Measurements from ENCODE around the gene PCDH9.
A peak's percentile ranks its signal among the peaks of the same experiment; 100 is the strongest.

Gene PCDH9

DNA sequence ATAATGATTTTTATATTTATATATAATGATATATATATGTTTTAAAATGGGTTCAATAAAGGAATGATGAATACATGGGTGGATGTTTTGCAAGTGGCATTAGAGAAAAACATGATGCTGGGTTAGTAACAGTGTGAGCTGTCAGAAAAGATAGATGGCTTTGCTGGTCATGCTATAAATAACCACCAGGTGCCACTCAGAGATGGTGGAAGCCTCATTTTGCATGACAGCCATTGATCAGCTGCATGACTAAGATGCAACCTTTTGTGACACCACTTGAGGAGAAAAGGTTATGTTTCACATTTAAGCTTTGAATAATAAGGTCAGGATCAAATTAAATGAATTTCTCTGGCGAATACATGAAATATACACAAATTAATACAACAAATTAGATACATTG is 737.7 kb downstream of the PCDH9 start:
- DNase-seq, result peak; percentile 67

DNA sequence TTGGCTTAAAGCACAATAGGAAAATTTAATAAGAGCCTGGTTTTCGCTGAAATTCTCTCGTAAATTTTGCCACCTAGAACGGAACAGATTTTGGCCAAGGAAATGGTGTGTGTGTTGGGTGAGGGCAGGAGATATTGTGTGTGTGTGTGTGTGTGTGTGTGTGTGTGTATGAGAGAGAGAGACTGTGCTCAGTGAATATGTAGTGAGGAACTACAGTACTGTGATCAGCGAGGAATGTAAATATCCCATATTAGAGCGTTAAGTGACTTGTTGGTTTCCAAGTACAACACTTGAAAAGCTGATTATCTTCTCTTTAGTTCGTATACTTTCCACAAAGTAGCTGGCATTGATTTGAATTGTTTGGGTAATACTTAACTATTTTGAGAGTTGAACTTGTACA is 738.9 kb downstream of the PCDH9 start:
- no peak for DNase-seq

DNA sequence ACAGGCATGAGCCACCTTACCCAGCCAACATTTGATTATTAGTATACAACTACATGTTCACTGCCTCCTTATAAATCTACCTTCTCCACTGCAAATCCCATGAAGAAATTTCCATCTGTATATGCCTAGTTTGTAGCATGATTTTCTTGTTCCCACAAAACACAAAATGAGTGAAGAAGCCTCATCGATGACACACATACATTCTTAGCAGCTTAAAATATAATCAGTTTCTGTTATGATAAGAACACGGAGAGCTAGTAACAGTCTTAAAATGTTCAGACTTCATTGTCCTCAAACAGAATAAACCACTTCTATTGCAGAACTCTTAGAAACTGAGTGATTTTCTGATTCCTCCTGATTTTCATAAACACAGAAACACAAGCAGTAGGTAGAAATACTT is 740.5 kb downstream of the PCDH9 start:
- no peak for DNase-seq

- no peak for DNase-seq
Measured at GRCh38 chr13:66489172-66489571, 741.0 kb downstream of the PCDH9 start.

DNA sequence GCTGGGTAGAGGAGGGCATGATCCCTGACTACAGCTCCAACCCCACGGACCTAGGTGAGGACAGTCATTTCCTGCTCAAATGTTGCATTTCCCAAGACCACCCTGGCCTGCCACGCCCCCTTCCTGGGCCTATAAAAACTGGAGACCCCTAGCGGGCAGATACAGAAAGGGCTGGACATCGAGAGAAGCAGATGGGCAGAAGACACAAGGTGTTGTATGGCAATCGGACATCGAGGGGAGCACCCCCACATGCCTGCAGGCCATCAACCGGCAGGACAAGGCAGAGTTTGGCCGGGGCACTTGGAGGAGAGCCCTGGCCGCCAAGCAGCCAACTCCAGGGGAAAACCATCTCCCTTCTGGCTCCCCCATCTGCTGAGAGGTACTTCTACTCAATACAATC is 746.4 kb downstream of the PCDH9 start:
- DNase-seq, result no peak

DNA sequence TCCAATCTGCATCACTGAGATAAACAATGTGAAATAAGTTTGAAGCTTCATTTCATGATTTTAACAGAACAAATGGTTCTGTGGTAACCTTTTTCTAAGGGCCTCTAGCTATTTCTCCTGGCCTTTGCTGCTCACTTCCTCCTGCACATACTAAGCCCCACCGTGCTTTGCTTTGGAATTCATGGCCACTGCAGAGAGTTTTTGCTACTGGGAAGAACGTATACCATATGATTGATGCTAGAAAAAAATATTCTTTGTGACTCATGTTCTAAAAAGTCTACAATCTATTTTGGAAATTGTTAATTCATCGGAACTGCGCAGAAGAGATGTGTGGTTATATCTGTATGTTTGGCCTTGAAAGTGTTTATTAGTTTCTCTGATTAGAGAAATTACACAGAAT is 747.3 kb downstream of the PCDH9 start:
- no peak for DNase-seq

- no peak for DNase-seq
Measured at GRCh38 chr13:66477816-66478215, 752.3 kb downstream of the PCDH9 start.

GRCh38 chr13:66475061-66475460 is 755.1 kb downstream of the PCDH9 start:
- DNase-seq, result no peak

- DNase-seq, result no peak
Measured at GRCh38 chr13:66469745-66470144, 760.4 kb downstream of the PCDH9 start.

DNA sequence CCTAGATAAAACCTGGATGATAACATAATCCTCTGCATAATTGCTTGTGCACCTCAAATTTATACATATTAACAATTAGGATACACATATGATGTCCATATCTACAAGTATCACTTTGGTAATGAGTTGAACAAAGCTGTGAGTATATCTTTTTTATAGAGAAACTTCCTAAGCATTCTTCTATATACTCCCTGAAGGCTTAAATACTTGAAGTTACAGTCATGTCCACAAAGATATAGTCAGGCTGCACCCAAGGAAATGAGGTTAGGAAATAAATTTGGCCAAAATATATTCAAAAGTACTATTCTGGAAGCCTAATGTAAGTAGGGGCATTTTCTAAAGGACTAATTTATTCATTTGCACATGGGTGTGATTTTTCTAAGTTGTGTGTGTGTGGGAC is 761.5 kb downstream of the PCDH9 start:
- no peak for DNase-seq

DNA sequence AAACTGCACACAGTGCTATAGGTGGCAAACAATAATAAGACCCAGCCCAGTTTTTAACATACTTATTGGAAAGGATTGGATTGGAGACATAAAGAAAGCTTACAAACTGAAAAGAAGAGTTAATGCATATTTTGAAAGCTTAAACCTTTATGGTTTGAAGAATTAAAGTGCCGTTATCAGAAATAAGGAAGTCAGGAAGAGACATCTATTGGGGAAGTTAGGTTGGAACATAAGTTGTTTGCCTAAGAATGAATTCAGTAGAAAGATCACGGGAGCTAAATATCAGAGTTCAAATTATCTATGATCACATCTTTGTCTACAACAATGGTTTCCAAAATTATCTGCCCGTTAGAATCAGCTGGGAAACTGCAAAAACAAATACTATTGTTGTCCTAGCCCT is 767.9 kb downstream of the PCDH9 start:
- DNase-seq, result no peak

DNA sequence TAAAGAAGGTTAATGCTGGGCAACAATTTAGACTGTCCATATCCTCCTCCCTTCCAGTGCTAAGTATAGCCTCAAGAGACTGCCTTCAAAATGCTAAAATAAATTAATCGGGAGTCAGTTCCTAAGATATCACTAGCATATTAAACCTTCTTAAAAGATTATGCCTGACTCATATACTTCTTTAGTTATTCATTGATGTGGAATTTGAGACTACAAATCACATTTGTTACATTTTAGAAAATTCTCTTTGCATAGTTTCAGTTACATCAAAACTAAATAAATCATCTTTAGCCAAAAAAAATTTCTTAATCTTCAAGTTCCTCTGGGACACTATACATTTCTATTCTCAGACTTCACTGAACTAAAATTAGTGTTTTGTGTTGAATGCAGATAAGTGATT is 769.1 kb downstream of the PCDH9 start:
- DNase-seq, result no peak

DNA sequence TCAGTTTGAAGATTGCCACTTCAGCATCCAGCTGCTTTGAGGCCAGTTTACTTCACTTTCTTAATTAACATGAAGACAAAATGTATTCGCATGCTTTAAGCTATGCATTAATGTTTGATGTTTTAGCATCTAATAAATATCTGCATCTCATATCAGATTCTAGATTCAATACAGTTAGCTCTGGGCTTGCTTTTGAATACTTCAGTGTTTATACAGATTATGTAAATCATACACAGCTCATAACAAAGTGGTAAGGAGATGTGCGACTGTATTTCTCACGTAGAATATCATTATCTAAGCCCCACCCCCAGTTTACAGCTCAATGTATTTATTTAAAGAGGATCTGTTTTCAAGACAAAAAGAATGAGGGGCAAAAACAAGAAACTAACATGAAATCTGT is 770.5 kb downstream of the PCDH9 start:
- no peak for DNase-seq

DNA sequence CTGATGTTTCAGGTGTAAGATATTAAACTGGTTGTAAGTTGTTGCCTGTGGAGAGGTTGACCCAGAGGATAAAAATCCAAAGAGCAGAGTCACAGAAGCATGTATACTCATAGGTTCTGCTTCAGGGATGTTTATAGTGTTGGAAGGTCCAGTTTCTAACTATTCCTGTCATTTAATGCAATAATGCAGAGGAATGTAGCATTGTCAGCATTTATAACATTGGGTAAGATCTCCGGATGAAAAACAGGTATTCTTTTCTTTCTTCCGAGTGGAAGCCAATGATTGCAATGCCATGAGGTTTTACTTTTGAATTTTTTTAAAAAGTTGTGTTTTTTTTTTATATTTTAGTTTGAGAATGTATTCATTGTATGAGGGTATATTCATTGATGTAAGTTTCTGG is 771.0 kb downstream of the PCDH9 start:
- DNase-seq, result no peak

- DNase-seq, result no peak
Measured at GRCh38 chr13:66446413-66446812, 783.7 kb downstream of the PCDH9 start.

GRCh38 chr13:66443926-66444325 is 786.2 kb downstream of the PCDH9 start:
- DNase-seq, result no peak

GRCh38 chr13:66440938-66441337 is 789.2 kb downstream of the PCDH9 start:
- no peak for DNase-seq

DNA sequence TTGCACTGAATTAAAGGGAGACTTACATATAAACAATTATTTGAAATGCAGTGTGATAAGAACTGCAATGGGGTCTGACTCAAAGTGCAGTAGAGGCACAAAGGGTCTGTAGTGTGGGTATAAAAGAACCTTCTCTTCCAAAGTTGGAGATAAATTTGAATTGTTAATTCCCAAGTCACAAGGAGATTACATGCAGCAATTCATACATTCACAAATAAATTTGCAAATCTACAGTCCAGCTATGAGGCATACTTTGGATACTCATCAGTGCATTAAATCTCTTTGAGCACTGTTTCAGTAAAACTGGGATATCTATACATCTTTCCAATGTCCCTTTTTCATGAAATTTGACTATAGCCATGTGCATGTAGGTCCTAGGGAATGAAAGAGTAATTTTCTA is 799.4 kb downstream of the PCDH9 start:
- no peak for DNase-seq

DNA sequence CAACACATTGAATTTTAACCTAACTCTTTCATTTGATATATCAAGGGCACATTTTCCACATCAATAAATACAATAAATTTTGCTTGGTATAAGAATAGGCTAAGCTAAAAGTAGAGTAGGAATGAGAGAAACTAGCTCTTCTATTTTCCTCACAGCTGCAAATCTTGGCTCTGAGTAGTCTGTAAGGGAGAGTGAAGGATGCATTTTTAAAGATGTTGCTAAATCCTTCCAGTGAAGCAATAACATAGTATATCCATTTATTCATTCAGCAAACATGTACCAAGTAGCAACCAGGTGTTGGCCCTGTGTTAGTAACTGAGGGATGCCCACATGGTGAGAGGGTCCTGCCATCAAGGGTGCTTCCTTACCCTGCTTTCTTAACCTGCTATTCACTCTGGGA is 799.9 kb downstream of the PCDH9 start:
- DNase-seq, result no peak

DNA sequence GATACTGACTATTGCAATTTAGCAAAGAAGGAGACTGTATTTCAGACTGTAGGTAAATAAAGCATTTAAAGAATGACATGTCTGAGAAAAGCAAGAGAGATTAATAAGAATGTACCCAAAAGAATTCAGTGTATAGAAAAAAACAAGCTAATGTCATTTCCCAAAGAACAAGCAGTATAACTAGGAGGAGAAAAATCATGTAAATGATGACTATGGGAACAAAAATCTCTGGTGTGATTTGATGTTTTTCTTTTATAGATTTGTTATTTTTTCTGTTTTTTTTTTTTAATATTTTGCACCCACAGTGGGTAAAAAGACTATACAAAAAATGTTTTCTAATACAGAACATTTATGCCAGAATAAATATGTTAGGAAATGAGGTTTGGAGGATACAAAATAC is 801.0 kb downstream of the PCDH9 start:
- DNase-seq, result no peak

GRCh38 chr13:66427458-66427861 is 802.7 kb downstream of the PCDH9 start:
- no peak for DNase-seq

DNA sequence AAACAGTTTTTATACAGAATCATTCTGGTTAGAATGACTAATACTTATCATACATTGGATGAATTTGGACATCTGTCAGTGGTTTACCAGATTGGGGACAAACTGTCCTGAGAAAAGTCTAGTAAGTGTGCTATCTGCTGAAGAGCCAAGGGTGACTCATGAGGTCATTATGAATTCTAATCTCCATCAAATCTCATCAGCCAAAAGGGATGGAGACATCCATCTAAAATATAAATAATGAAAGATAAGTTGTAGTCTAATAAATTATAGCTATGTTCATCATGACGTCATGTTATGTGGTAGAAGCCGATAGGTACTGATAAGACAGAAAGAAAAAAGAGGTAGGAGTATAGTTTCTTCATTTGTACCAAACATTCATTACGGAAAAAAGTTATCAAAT is 804.4 kb downstream of the PCDH9 start:
- DNase-seq, result no peak

GRCh38 chr13:66424422-66424821 is 805.7 kb downstream of the PCDH9 start:
- no peak for DNase-seq

DNA sequence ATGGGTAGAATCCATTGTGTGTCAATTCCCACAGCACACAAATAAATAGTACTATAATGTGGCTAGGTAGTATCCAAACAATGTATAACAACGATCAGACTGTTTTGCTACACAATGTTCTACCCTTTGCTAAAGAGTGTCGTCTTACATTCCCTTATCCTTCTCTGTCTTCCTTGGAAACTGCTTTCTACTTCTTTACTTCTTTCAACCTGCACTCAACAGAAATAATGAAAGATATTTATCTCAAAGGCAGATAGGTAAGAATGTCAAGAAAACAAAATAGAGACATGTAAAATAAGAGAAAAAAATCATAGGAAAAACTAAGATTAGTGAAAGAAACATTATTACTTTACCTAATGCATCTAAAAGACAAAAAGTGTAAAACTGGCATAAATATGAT is 814.7 kb downstream of the PCDH9 start:
- no peak for DNase-seq

GRCh38 chr13:66414066-66414800 is 815.9 kb downstream of the PCDH9 start:
- DNase-seq, result no peak

- no peak for DNase-seq
Measured at GRCh38 chr13:66410314-66410713, 819.8 kb downstream of the PCDH9 start.
